AG04449 (cell line): ENCODE results near the gene CYP1A1.
"Not testable (repeated sequence)": the region's sequence is repeated elsewhere in the genome, so short reads cannot be mapped to it uniquely, and the experiment has no call there.

Source experiments
- CTCF ChIA-PET: fragments of 350-600 bp; formaldehyde crosslinking; extraction: SDS; loops from one replicate; lab custom pipeline; 2021; ENCODE audit warnings: antibody characterized with exemption; lab: Yijun Ruan, JAX
- POLR2A ChIA-PET: fragments of 400-600, 350-600 bp; formaldehyde crosslinking; extraction: SDS; loops from one replicate; lab custom pipeline; 2020; ENCODE audit warnings: antibody characterized with exemption, inconsistent platforms; lab: Yijun Ruan, JAX
- DNase-seq: peaks from one replicate; pipeline ENCODE4 v3.0.0-alpha.2; 2010; ENCODE audit warnings: low read depth, low spot score
- H3K4me3 ChIP-seq: 2 replicates; pipeline ENCODE4 v1.5.1; 2011; ENCODE audit warnings: low read depth, mild to moderate bottlenecking, control low read depth, low read length
- TF ChIP-seq, protein P1 (sequence below): IDR thresholded peaks from one replicate; pipeline ENCODE4 v1.5.1; 2011; ENCODE audit warnings: mild to moderate bottlenecking, moderate library complexity, low read length, control low read depth, inconsistent platforms; ENCODE audit not compliant: insufficient read depth; ENCODE audit errors: missing control alignments

Gene CYP1A1

DNA sequence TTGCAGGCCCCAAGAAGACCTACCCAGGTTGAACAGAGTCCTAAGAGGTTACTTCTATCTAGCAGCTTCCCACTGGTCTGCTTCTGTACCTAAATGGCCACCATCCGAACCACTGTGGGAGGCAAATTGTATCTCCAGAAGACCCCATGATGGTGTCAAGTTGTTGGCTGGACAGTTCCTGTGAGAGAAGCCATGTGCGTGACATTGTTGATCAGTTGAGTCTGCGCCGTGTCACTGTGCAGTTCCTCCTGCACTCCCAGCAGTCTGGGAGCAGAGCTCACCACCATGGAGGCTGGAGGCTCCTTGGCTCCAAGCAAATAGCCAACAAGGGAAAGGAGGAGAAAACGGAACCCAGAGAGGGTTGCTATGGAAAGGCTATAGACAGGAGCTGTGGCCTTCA lies 7.5 kb upstream of the CYP1A1 start:
- no peak overlapping the region for H3K4me3 ChIP-seq
- TF ChIP-seq, protein P1, sequence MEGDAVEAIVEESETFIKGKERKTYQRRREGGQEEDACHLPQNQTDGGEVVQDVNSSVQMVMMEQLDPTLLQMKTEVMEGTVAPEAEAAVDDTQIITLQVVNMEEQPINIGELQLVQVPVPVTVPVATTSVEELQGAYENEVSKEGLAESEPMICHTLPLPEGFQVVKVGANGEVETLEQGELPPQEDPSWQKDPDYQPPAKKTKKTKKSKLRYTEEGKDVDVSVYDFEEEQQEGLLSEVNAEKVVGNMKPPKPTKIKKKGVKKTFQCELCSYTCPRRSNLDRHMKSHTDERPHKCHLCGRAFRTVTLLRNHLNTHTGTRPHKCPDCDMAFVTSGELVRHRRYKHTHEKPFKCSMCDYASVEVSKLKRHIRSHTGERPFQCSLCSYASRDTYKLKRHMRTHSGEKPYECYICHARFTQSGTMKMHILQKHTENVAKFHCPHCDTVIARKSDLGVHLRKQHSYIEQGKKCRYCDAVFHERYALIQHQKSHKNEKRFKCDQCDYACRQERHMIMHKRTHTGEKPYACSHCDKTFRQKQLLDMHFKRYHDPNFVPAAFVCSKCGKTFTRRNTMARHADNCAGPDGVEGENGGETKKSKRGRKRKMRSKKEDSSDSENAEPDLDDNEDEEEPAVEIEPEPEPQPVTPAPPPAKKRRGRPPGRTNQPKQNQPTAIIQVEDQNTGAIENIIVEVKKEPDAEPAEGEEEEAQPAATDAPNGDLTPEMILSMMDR: no peak
- DNase-seq: no peak
- ChIA-PET POLR2A (no interaction called here), CTCF (interaction anchor here (1.3 kb wide), 1 partner anchor 37 kb away, joined by 3 read pairs; no protein-coding TSS in a partner anchor)

DNA sequence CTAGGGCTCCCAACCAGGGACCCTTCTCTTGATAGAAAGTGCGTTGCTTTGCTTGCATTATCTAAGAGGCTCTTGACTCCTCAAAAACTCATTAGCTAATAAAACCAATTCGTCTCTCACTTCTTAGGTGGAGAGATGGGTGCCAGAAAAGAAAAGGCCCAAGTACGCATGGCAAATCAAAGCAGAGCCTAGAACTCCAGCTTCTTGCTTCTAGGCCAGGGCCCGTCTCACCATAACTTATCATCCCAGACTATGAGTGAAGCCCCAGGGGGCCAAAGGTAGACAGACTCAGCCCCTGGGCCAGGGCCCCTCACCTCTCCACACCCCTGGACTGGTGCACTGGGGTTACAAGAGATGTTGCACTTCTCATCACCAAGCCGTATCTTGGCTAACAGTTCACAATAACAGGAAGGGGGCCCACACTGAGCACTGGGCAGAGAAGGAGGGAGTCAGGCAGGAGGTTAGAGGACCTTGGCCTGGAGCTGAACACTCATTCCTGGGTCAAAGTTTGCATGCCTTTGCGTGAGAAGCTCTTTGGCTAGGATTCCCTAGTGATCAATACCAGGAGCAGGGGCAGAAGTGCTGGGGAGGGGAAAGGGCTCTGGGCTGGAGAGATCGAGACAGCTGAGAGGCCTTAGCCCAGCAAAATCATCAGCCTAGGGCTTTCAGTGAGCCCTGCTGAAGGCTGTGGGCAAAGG lies 5.4 kb upstream of the CYP1A1 start:
- POLR2A ChIA-PET: interaction anchor here (0.6 kb wide), 1 partner anchor 306 kb away, joined by 3 read pairs; no protein-coding TSS in a partner anchor
- no peak for DNase-seq
- CTCF ChIA-PET: interaction anchor here (0.9 to 1.1 kb wide), 2 partner anchors 38 to 99 kb away, joined by 3 to 4 read pairs; no protein-coding TSS in a partner anchor
- TF ChIP-seq, protein P1: no peak
- H3K4me3 ChIP-seq: no peak overlapping the region

DNA sequence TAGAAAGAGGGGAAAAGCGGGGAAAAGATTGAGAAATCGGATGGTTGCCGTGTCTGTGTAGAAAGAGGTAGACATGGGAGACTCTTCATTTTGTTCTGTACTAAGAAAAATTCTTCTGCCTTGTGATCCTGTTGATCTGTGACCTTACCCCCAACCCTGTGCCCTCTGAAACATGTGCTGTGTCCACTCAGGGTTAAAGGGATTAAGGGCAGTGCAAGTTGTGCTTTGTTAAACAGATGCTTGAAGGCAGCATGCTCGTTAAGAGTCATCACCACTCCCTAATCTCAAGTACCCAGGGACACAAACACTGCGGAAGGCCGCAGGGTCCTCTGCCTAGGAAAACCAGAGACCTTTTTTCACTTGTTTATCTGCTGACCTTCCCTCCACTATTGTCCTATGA lies 4.0 kb upstream of the CYP1A1 start:
- CTCF ChIA-PET, DNase-seq, H3K4me3 ChIP-seq, POLR2A ChIA-PET: not testable (repeated sequence)

DNA sequence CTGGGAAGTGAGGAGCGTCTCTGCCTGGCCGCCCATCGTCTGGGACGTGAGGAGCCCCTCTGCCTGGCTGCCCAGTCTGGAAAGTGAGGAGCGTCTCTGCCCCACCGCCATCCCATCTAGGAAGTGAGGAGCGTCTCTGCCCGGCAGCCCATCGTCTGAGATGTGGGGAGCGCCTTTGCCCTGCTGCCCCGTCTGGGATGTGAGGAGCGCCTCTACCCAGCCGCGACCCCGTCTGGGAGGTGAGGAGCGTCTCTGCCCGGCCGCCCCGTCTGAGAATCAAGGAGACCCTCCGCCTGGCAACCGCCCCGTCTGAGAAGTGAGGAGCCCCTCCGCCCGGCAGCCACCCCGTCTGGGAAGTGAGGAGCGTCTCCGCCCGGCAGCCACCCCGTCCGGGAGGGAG lies 3.4 kb upstream of the CYP1A1 start:
- POLR2A ChIA-PET: interaction anchor here (0.6 kb wide), 1 partner anchor 212 kb away, joined by 3 read pairs; no protein-coding TSS in a partner anchor
- H3K4me3 ChIP-seq, CTCF ChIA-PET, DNase-seq: not testable (repeated sequence)

DNA sequence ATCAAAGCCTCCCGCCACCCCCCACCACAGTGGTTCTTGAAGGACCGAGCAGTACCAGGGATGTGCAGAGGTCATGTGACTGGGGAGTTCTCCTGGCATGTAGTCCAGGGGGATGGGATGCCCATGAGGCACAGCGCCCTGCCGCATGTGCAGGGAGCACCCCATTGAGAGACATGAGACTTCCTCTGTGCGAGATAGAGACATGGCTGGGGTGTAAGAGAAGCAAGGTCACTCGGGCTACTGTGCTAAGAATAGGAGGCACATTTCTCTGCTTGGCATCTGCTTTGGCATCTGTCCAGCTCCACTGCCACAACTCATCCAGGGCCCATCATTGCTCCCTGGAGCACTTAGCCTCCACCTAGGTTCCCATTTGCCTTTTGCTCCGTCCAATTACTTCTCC lies 2.4 kb upstream of the CYP1A1 start:
- DNase-seq: no peak
- TF ChIP-seq, protein P1: no peak
- ChIA-PET POLR2A (interaction anchor here (0.6 kb wide), 1 partner anchor 213 kb away, joined by 3 read pairs; no protein-coding TSS in a partner anchor), CTCF (no interaction called here)
- H3K4me3 ChIP-seq: no peak overlapping the region

DNA sequence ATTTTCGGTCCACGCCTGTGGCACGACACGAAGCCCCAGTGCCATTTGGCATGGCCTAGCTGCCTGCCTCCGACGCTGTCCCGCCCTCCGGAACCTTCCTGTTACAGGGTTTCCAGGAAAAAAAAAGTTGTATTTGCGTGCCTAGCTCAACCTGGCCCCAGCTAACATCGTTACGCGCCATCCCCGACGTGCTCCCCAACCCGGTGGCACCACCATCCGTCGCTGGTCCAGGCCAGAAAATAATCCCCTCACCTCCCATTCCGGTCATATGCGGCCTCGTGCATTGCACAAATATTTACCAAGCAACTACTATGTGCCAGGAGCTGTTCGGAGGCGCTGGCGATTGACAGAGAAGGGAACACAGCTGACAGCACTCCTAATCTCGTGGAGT lies 1.4 kb upstream of the CYP1A1 start:
- ChIA-PET POLR2A (no interaction called here), CTCF (interaction anchor here (0.9 to 2.0 kb wide), 2 partner anchors 42 to 92 kb away, joined by 3 to 8 read pairs; no protein-coding TSS in a partner anchor)
- TF ChIP-seq, protein P1: no peak
- H3K4me3 ChIP-seq: peak overlapping the region; percentile 47
- no peak for DNase-seq

DNA sequence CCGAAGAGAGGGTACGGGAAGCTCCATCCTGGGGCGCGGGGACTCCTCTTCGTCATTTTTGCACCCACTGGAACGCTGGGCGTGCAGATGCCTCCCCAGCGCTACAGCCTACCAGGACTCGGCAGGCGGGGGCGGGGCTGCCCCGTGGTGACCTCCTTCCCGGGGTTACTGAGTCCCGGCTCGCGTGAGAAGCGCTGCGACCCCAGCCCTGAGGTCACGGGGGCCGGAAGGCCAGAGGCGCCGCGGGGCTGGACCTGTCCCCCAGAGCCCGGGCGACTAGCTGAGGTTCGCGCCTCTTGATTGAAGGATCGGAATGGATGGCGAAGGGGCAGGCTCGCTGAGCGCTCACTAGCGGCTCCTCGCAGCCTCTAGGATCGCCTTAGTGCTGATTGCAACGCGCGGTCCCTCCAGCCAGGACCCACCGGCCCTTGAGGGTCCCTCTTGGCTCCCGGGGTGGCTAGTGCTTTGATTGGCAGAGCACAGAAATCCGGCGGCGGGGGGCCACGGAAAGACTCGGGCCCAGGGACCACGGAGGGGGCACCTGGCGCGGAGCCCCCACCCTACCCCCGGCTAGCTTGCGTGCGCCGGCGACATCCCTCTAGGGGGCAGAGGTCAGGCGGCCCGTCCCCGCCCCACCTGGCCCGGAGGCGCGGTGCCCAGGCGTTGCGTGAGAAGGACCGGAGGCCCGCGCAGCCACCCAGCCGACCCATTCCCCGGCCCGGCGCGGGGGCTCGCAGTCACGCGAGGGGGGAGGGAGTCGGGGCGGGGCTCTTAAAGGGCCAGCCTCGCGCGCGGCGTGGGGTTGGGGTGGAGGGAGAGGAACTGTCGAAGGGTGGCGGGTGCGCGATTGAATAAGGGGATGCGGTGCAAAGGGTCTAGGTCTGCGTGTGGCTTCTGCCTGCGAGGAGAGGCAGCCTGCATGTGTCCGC lies 781 bp upstream of the CYP1A1 start:
- DNase-seq: no peak
- peak overlapping the region; percentile 47 for H3K4me3 ChIP-seq
- POLR2A ChIA-PET: no interaction called here
- CTCF ChIA-PET: interaction anchor here (0.8 to 2.0 kb wide), 4 partner anchors 43 to 92 kb away, joined by 3 to 8 read pairs (median 3); no protein-coding TSS in a partner anchor
- TF ChIP-seq, protein P1: no peak
